H7 (cell line): ENCODE results near the gene MRPL17. TPM values are rescaled to one million over a fixed set of nuclear protein-coding genes. Genes with fewer than 3 reads are reported as not detected.

Experiments used
- DNase-seq: peaks from one replicate; pipeline ENCODE4 v3.0.0; 2012
- H3K27me3 ChIP-seq: 2 replicates; pipeline ENCODE4 v1.6.0; 2011; ENCODE audit warnings: mild to moderate bottlenecking, low read length; ENCODE audit not compliant: control insufficient read depth, insufficient read depth
- H3K36me3 ChIP-seq: replicated peaks from 2 replicates; pipeline ENCODE4 v1.5.1; 2011; ENCODE audit warnings: low read length; ENCODE audit not compliant: control insufficient read depth, insufficient read depth
- H3K4me3 ChIP-seq: 2 replicates; pipeline ENCODE4 v1.5.1; 2011; ENCODE audit warnings: low read depth, mild to moderate bottlenecking, control low read depth, low read length, moderate library complexity; ENCODE audit not compliant: insufficient read depth
- total RNA-seq: library from RNA; depleted of rRNA; stranded (reverse); fragments of >200 nt; shearing (Covaris generic); gene quantifications from 2 replicates; pipeline ENCODE4 v1.2.3, GENCODE V29; 2014; rRNA removed

MRPL17 gene
- total RNA-seq, 1 experiment from 2014 or later = 110 TPM

GRCh38 chr11:6637871-6638270 lies 45.3 kb downstream of the MRPL17 start:
- DNase-seq = no peak
- H3K27me3 ChIP-seq = no peaks in the 10 kb centered on the region

DNA sequence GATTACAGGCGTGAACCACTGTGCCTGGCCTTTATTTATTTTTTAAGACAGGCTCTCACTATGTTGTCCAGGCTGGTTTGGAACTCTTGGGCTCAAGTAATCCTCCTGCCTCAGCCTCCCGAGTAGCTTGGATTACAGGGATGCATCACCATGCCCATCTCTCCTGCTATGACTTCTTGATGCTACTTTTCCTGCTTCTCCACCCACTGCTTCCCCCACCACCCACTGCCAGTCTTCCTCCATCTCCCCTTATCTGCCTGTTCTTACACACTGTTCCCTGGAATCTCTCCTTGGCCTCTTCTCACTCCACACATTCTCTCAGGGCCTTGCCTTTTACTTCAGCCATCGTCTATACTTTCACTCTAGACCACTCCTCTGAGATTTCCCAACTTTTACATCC lies 46.7 kb downstream of the MRPL17 start:
- Histone ChIP-seq H3K4me3 (no peak overlapping the region), H3K27me3 (peaks cover 4% of the 10 kb centered on the region), H3K36me3 (no peaks in the 10 kb centered on the region)
- no peak for DNase-seq

More at GRCh38 chr11:6637871-6638270, 45.3 kb downstream of the MRPL17 start:
- no peaks in the 10 kb centered on the region for H3K36me3 ChIP-seq
- no peak overlapping the region for H3K4me3 ChIP-seq

- H3K4me3 ChIP-seq = no peak overlapping the region
- peaks cover 16% of the 10 kb centered on the region for H3K27me3 ChIP-seq
- no peak for DNase-seq
- no peaks in the 10 kb centered on the region for H3K36me3 ChIP-seq
Measured at GRCh38 chr11:6635082-6635932, 47.8 kb downstream of the MRPL17 start.

- Histone ChIP-seq H3K27me3 (peaks cover 23% of the 10 kb centered on the region), H3K36me3 (no peaks in the 10 kb centered on the region), H3K4me3 (no peak overlapping the region)
- no peak for DNase-seq
Measured at GRCh38 chr11:6634534-6634933, 48.6 kb downstream of the MRPL17 start.

- Histone ChIP-seq H3K36me3 (no peaks in the 10 kb centered on the region; the same call in 1 of the 2 replicates), H3K4me3 (no peak overlapping the region), H3K27me3 (peaks cover 29% of the 10 kb centered on the region)
- DNase-seq = no peak
Measured at GRCh38 chr11:6633422-6634408, 49.4 kb downstream of the MRPL17 start.

- Histone ChIP-seq H3K27me3 (peaks cover 29% of the 10 kb centered on the region), H3K36me3 (no peaks in the 10 kb centered on the region; the same call in none of the 2 replicates), H3K4me3 (no peak overlapping the region)
- peak; percentile 22 for DNase-seq
Measured at GRCh38 chr11:6632116-6633073, 50.7 kb downstream of the MRPL17 start.

GRCh38 chr11:6631361-6631890 lies 51.7 kb downstream of the MRPL17 start:
- peaks cover 29% of the 10 kb centered on the region for H3K27me3 ChIP-seq
- H3K36me3 ChIP-seq = no peaks in the 10 kb centered on the region; the same call in none of the 2 replicates
- DNase-seq = peak; percentile 30
- no peak overlapping the region for H3K4me3 ChIP-seq

DNA sequence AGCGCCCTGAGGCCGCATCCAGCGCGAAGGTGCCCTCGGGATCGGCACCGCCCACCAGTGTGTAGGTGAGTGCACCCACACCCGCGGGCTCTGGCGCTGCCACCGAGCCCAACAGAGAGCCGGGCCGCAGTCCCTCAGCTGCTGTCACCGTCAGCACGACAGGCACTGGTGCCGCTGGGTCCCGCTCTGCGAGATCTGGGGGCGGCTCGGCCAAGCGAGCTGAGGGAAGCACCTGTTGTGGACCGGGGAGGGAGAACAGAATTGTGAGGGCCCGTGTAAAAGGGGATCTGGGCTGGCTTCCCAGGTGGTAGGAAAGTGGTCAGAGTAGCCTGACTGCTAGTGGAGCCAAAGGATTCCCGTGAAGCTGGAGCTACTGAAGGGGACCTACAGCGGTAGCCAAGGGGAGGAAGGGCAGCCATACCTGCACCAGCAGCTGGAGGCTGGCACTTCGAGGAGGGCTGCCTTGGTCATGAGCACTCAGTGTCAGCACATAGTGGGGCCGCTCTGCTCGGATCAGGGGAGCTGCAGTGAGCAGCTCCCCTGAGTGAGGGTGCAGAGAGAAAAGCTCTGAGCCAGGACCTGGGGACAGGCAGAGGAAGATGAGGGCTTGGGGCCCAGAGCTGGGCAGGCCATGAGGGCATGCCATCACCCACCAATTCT lies 52.4 kb downstream of the MRPL17 start:
- H3K36me3 ChIP-seq = peaks cover 1% of the 10 kb centered on the region

More for the DNA sequence above, 52.4 kb downstream of the MRPL17 start:
- no peak for DNase-seq
- H3K27me3 ChIP-seq = peaks cover 29% of the 10 kb centered on the region
- H3K4me3 ChIP-seq = peak overlapping the region; percentile 51

Other genes starting within 250 kb of the MRPL17 start
- 3.2 TPM in 1 of 2 replicates, not detected in the other for gene HPX, start 242.4 kb downstream of the MRPL17 start, total RNA-seq
- gene TRIM3, start 209.4 kb downstream of the MRPL17 start, total RNA-seq = 18.3 and 24.9 TPM in 2 replicates
- 56.0 and 57.1 TPM in 2 replicates for gene ARFIP2, start 202.0 kb downstream of the MRPL17 start, total RNA-seq
- 23.1 and 24.9 TPM in 2 replicates for gene TIMM10B, start 201.8 kb downstream of the MRPL17 start, total RNA-seq
- 5.9 and 11.2 TPM in 2 replicates for gene DNHD1, start 186.1 kb downstream of the MRPL17 start, total RNA-seq
- gene RRP8, start 79.7 kb downstream of the MRPL17 start, total RNA-seq = 18.0 and 20.1 TPM in 2 replicates
- gene ILK, start 79.6 kb downstream of the MRPL17 start, total RNA-seq = 114 and 130 TPM in 2 replicates
- gene TAF10, start 71.1 kb downstream of the MRPL17 start, total RNA-seq = 121 and 198 TPM in 2 replicates
- gene TPP1, start 63.9 kb downstream of the MRPL17 start, total RNA-seq = 13.9 and 17.1 TPM in 2 replicates
- gene DCHS1, start 27.5 kb downstream of the MRPL17 start, total RNA-seq = 15.7 and 16.8 TPM in 2 replicates
- 0.07 TPM in 2 replicates for gene OR2AG2, start 88.6 kb upstream of the MRPL17 start, total RNA-seq
- gene OR2AG1, start 99.7 kb upstream of the MRPL17 start, total RNA-seq = not detected in 2 replicates
- 0.04 and 0.07 TPM in 2 replicates for gene OR6A2, start 116.3 kb upstream of the MRPL17 start, total RNA-seq
- not detected in 2 replicates for gene OR10A5, start 162.3 kb upstream of the MRPL17 start, total RNA-seq
- gene OR10A2, start 179.7 kb upstream of the MRPL17 start, total RNA-seq = not detected in 2 replicates
- gene OR10A4, start 193.3 kb upstream of the MRPL17 start, total RNA-seq = not detected in 2 replicates
- gene OR2D2, start 209.2 kb upstream of the MRPL17 start, total RNA-seq = 0.42 TPM in 1 of 2 replicates, not detected in the other
- not detected in 2 replicates for gene OR2D3, start 237.7 kb upstream of the MRPL17 start, total RNA-seq
- 7.1 and 11.8 TPM in 2 replicates for gene ZNF215, start 243.1 kb upstream of the MRPL17 start, total RNA-seq